ENCODE measurements around the gene NEU2. TPM values are rescaled to one million over a fixed set of nuclear protein-coding genes. Genes with fewer than 3 reads are reported as not detected.

NEU2 gene
- total and polyA plus RNA-seq, 2 of the 13 experiments (the other 11 are each of a cell fraction or from before 2014, with no cell fraction given), result not detected

DNA sequence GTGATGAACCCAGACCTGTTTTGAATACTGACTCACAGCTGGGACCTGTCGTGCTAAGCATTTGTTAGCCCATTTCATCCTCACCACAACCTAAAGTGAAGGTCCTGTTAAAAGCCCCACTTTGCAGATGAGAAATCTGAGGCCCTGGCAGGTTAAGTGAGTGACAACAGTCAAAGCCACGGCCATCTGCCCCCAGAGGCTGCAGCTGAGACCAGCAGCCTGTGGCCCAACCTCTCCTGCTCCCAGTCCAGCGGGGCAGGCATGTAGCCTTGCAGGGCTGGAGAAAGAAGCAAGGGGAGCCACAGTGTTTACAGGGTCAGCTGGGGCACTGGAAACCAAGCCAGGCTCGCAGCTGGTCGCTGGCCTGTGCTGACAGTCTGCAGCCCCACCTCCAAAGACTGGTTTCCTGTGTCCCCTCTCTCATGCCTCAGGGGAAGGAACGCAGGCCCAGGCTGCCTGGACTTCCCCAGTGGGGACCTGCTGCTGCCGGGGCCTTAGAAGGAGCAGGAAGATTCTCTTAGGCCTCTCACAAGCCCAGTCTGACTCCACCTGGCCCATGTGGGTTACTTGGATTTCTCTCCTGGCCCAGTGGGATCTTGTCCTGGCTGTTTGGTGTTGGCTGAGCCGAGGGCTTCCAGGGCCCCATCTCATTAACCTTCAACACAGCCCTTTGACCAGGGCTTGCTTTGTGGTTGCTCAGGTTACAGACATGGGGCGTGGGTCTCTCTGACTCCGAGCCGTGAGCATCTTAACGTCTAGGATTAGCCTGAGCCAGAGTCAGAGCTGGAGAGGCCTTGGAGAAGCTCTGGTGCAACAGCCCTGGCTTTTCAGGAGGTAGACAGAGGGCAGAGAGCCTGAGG is 29.3 kb downstream of the NEU2 start (continued):
- peak; percentile 87 for TF ChIP-seq FOXP4 (CRISPR knock-in tag; IDR thresholded peaks at IDR 0.05)
- no peak; the same call in 1 of the 2 replicates for TF ChIP-seq ZNF224 (CRISPR knock-in tag; IDR thresholded peaks at IDR 0.05)
- TF ChIP-seq, protein P1, sequence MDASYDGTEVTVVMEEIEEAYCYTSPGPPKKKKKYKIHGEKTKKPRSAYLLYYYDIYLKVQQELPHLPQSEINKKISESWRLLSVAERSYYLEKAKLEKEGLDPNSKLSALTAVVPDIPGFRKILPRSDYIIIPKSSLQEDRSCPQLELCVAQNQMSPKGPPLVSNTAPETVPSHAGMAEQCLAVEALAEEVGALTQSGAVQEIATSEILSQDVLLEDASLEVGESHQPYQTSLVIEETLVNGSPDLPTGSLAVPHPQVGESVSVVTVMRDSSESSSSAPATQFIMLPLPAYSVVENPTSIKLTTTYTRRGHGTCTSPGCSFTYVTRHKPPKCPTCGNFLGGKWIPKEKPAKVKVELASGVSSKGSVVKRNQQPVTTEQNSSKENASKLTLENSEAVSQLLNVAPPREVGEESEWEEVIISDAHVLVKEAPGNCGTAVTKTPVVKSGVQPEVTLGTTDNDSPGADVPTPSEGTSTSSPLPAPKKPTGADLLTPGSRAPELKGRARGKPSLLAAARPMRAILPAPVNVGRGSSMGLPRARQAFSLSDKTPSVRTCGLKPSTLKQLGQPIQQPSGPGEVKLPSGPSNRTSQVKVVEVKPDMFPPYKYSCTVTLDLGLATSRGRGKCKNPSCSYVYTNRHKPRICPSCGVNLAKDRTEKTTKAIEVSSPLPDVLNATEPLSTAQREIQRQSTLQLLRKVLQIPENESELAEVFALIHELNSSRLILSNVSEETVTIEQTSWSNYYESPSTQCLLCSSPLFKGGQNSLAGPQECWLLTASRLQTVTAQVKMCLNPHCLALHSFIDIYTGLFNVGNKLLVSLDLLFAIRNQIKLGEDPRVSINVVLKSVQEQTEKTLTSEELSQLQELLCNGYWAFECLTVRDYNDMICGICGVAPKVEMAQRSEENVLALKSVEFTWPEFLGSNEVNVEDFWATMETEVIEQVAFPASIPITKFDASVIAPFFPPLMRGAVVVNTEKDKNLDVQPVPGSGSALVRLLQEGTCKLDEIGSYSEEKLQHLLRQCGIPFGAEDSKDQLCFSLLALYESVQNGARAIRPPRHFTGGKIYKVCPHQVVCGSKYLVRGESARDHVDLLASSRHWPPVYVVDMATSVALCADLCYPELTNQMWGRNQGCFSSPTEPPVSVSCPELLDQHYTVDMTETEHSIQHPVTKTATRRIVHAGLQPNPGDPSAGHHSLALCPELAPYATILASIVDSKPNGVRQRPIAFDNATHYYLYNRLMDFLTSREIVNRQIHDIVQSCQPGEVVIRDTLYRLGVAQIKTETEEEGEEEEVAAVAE (CRISPR knock-in tag; IDR thresholded peaks at IDR 0.05; ENCODE audit: borderline replicate concordance), result no peak
- TF ChIP-seq, protein P2, sequence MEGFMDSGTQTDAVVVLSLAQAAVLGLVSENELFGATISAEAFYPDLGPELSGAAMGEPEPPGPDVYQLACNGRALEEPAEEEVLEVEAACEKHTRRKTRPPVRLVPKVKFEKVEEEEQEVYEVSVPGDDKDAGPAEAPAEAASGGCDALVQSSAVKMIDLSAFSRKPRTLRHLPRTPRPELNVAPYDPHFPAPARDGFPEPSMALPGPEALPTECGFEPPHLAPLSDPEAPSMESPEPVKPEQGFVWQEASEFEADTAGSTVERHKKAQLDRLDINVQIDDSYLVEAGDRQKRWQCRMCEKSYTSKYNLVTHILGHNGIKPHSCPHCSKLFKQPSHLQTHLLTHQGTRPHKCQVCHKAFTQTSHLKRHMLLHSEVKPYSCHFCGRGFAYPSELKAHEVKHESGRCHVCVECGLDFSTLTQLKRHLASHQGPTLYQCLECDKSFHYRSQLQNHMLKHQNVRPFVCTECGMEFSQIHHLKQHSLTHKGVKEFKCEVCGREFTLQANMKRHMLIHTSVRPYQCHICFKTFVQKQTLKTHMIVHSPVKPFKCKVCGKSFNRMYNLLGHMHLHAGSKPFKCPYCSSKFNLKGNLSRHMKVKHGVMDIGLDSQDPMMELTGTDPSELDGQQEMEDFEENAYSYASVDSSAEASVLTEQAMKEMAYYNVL (CRISPR knock-in tag; IDR thresholded peaks at IDR 0.05; ENCODE audit: borderline replicate concordance), result peak; percentile 74; the same call in 1 of the 2 replicates
- no peak for TF ChIP-seq ZMAT5 (CRISPR knock-in tag; IDR thresholded peaks at IDR 0.05; ENCODE audit: borderline replicate concordance, low read depth)
- no peak for TF ChIP-seq PLSCR1 (CRISPR knock-in tag; IDR thresholded peaks at IDR 0.05; ENCODE audit: borderline replicate concordance)
- 0 out of 2 replicates have a peak, but pooled peaks have one; percentile 14 for TF ChIP-seq ZNF782 (CRISPR knock-in tag; IDR thresholded peaks at IDR 0.05; ENCODE audit: borderline replicate concordance)
- no peak for TF ChIP-seq SSRP1 (CRISPR knock-in tag; IDR thresholded peaks at IDR 0.05)
- TF ChIP-seq SALL1 (CRISPR knock-in tag; IDR thresholded peaks at IDR 0.05), result peak; percentile 85
- no peak; the same call in none of the 2 replicates for TF ChIP-seq YEATS4 (CRISPR knock-in tag; IDR thresholded peaks at IDR 0.05; ENCODE audit: borderline replicate concordance)
- TF ChIP-seq ZNF704 (CRISPR knock-in tag; IDR thresholded peaks at IDR 0.05; ENCODE audit: borderline replicate concordance), result no peak
- TF ChIP-seq NPAS2 (CRISPR knock-in tag; IDR thresholded peaks at IDR 0.05; ENCODE audit: borderline replicate concordance), result no peak
- no peak for TF ChIP-seq SATB2 (CRISPR knock-in tag; IDR thresholded peaks at IDR 0.05)
- TF ChIP-seq ZNF343 (CRISPR knock-in tag; IDR thresholded peaks at IDR 0.05), result peak; percentile 94
- TF ChIP-seq XRCC5 (optimal IDR thresholded peaks at IDR 0.05; ENCODE audit: low read length), result peak; percentile 87
- no peak for TF ChIP-seq TOE1 (CRISPR knock-in tag; IDR thresholded peaks at IDR 0.05)
- peak; percentile 80 for TF ChIP-seq MED1 (CRISPR knock-in tag; IDR thresholded peaks at IDR 0.05)

All from HepG2 (cell line).